Nephron progenitor cell (in vitro differentiated cells): Measurements from ENCODE around the gene HAUS1.
A peak's percentile ranks its signal among the peaks of the same experiment; 100 is the strongest.

Experiments
- DNase-seq: peaks from one replicate; pipeline ENCODE4 v3.0.0; 2021
- H3K27ac Mint-ChIP-seq: 2 replicates; pipeline ENCODE4 v1.8.0; 2021; ENCODE audit warnings: mild to moderate bottlenecking, moderate library complexity, mixed read lengths
- H3K27me3 Mint-ChIP-seq: 2 replicates; pipeline ENCODE4 v1.8.0; 2021; ENCODE audit warnings: mild to moderate bottlenecking, low read depth, mixed read lengths; ENCODE audit not compliant: poor library complexity
- H3K36me3 Mint-ChIP-seq: 2 replicates; pipeline ENCODE4 v1.8.0; 2021; ENCODE audit warnings: low read depth, mixed read lengths
- H3K4me1 Mint-ChIP-seq: 2 replicates; pipeline ENCODE4 v1.8.0; 2021; ENCODE audit warnings: mixed read lengths
- H3K4me3 Mint-ChIP-seq: 2 replicates; pipeline ENCODE4 v1.8.0; 2021; ENCODE audit warnings: mild to moderate bottlenecking, moderate library complexity, mixed read lengths
- H3K9me3 Mint-ChIP-seq: 2 replicates; pipeline ENCODE4 v1.8.0; 2021; ENCODE audit warnings: mild to moderate bottlenecking, moderate library complexity, mixed read lengths
- CTCF ChIP-seq: fragments of 200-600 bp; sonication (generic); IDR thresholded peaks from 2 replicates; pipeline ENCODE4 v1.5.0; 2021; ENCODE audit warnings: antibody characterized with exemption

The HAUS1 gene

GRCh38 chr18:46104128-46104911 lies at the start of gene HAUS1:
Gene HAUS1 (plus strand): TSS chr18:46104385. CDS start chr18:46104412, 27 bp downstream.
- Mint-ChIP-seq H3K9me3 (no peaks in the 10 kb centered on the region), H3K36me3 (peaks cover 31% of the 10 kb centered on the region), H3K27me3 (no peaks in the 10 kb centered on the region), H3K4me3 (peak within 1 kb of the TSS; percentile 97), H3K4me1 (peaks cover 28% of the 10 kb centered on the region), H3K27ac (peak within 1 kb of the TSS; percentile 95)
- peak; percentile 93 for DNase-seq
- no peak for TF ChIP-seq CTCF

GRCh38 chr18:46054956-46055837 lies 49.0 kb upstream of the HAUS1 start:
- Mint-ChIP-seq H3K36me3 (no peaks in the 10 kb centered on the region), H3K9me3 (no peaks in the 10 kb centered on the region), H3K27ac (no peak overlapping the region), H3K4me3 (no peak overlapping the region), H3K27me3 (peaks cover 4% of the 10 kb centered on the region), H3K4me1 (peaks cover 5% of the 10 kb centered on the region)
- DNase-seq, result no peak
- TF ChIP-seq CTCF, result no peak

- H3K27ac Mint-ChIP-seq, result no peak overlapping the region
- H3K36me3 Mint-ChIP-seq, result no peaks in the 10 kb centered on the region
- H3K27me3 Mint-ChIP-seq, result peaks cover 9% of the 10 kb centered on the region
- DNase-seq, result no peak
- no peaks in the 10 kb centered on the region for H3K9me3 Mint-ChIP-seq
- no peak for TF ChIP-seq CTCF
- H3K4me3 Mint-ChIP-seq, result no peak overlapping the region
- H3K4me1 Mint-ChIP-seq, result peaks cover 5% of the 10 kb centered on the region
These were observed 48.4 kb upstream of the HAUS1 start for GRCh38 chr18:46055838-46056230.

GRCh38 chr18:46060359-46060841 lies 43.8 kb upstream of the HAUS1 start:
- Mint-ChIP-seq H3K27me3 (peaks cover 14% of the 10 kb centered on the region), H3K4me3 (no peak overlapping the region), H3K36me3 (no peaks in the 10 kb centered on the region), H3K4me1 (no peaks in the 10 kb centered on the region), H3K9me3 (no peaks in the 10 kb centered on the region), H3K27ac (no peak overlapping the region)
- DNase-seq, result no peak
- TF ChIP-seq CTCF, result no peak

GRCh38 chr18:46061387-46061786 lies 42.8 kb upstream of the HAUS1 start:
- Mint-ChIP-seq H3K4me3 (no peak overlapping the region), H3K9me3 (no peaks in the 10 kb centered on the region), H3K27ac (no peak overlapping the region), H3K27me3 (peaks cover 14% of the 10 kb centered on the region), H3K36me3 (no peaks in the 10 kb centered on the region), H3K4me1 (no peaks in the 10 kb centered on the region)
- TF ChIP-seq CTCF, result no peak
- DNase-seq, result no peak
